HG03196 (cell line): ENCODE measurements around the gene SMPD4.
"Not testable (repeated sequence)": the region's sequence is repeated elsewhere in the genome, so short reads cannot be mapped to it uniquely, and the experiment has no call there.

ENCODE experiments used
- ATAC-seq: cut with Tn5 transposase; IDR thresholded peaks from one replicate; pipeline ENCODE4 v1.9.1; 2021; ENCODE audit not compliant: unreplicated experiment

The SMPD4 gene

DNA sequence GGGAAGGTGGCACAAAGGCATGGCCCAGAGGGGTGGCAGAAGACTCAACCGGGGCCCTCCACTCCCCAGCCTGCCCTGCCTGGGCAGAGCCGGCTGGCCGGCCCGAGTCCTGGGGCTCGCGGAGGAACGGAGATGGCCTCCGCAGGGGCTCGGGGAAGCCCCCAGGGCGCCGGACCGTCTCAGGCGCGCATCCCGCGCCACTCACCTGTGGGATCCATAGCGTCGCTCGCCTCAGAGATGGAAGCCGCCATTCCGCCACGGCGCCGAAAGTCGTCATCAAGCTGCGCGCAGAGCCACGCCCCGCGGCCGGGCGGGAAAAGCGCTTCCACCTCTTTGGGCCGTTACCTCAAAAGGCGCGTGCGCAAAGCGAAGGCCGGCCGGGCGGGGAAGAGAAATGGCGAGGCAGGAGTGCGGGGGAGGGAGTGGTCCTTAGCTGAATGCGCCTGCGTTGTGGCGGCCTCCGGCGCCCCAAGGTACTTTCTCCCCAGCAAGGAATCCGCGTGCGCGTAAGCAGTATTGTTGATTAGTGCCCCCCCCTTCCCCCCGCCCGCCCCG lies at the start of gene SMPD4:
TSS of gene SMPD4 (minus strand) at position 278 of the 555 bp plus-strand sequence. CDS start 5,010 bp downstream, outside the sequence.
- peak; percentile 58 for ATAC-seq

GRCh38 chr2:130230907-130231306 lies 49.5 kb upstream of the SMPD4 start:
- not testable (repeated sequence) for ATAC-seq

DNA sequence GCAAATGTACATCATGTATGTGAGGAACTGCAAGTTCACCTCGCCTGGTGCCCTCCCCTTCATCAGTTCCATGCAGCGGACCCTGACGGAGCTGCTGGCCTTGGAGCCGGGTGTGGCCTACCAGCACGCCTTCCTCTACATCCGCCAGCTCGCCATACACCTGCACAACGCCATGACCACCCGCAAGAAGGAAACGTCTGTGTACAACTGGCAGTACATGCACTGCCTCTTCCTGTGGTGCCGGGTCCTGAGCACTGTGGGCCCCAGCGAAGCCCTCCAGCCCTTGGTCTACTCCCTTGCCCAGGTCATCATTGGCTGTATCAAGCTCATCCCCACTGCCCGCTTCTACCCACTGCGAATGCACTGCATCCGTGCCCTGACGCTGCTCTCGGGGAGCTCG lies 49.0 kb upstream of the SMPD4 start:
- ATAC-seq, result not testable (repeated sequence)

DNA sequence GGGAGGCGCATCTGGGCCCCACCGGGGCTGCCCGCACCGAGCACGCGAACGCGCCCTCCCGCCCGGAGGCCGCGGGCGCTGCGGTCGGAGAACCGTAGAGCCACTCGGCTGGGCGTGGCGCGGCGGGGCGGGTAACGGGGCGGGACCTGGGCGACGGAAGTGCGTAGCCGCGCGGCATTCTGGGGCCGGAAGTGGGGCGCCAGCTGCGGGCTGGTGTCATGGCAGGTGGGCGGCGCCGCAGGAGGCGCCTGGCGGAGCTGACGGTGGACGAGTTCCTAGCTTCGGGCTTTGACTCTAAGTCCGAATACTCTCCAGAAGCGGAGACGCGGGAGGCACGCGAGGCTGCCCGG lies 47.7 kb upstream of the SMPD4 start:
- not testable (repeated sequence) for ATAC-seq

DNA sequence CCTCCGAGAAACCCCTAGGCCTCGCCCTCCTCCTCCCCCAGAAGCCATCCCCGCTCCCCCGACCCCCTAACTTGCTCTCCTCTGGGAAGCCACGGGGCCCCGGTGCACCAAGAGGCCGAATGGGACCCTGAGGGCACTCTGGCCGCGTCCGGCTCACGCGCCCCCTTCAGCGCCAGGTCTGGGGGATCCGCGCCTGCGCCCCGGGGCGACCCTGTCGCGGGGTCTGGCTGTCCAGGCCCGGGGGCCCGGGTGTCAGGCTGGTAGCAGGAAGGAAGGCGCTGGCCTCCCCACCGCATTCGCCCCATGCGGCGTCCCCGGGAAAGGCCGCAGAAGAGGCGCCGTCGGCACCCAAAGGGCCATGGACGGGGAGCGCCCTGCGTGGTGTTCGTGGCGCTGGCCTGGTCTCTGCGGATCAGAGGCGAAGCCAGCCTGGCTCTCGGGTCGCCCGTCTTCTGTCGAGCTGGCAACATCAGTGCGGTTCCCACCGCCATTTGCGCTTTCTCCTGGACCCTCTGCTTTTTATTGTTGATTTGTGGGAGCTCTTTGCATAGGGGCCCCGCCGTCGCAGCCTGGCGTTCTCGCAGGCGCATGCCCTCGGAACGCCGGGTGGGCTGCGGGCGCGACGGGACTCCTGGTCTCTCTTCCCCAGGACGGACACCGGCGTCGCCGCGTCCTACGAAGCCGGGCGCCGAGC lies 47.2 kb upstream of the SMPD4 start:
- ATAC-seq, result not testable (repeated sequence)

- not testable (repeated sequence) for ATAC-seq
Observed at GRCh38 chr2:130228005-130228404, 46.6 kb upstream of the SMPD4 start.

DNA sequence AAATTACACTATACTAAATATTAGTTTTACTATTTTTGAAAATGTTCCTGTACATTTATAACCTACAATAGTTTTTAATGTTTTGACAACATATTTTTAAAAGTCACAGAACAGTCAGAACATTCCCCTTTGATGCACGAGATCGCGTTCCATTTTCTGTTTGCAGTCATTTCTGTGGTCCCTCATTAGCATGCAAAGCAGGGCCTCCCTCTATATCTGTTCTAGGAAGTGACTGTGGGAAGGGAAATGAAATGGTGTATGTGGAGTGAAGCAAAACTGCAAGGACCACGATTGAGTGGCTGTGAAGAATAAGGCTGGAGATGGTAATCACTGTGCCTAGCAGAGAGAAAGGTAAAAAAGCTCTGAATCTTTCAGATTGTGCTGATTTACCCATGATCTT lies 41.1 kb upstream of the SMPD4 start:
- ATAC-seq, result not testable (repeated sequence)

GRCh38 chr2:130220505-130220904 lies 39.1 kb upstream of the SMPD4 start:
- ATAC-seq, result not testable (repeated sequence)

- not testable (repeated sequence) for ATAC-seq
Observed at GRCh38 chr2:130219147-130219546, 37.7 kb upstream of the SMPD4 start.

- not testable (repeated sequence) for ATAC-seq
Observed at GRCh38 chr2:130207051-130207450, 25.6 kb upstream of the SMPD4 start.

DNA sequence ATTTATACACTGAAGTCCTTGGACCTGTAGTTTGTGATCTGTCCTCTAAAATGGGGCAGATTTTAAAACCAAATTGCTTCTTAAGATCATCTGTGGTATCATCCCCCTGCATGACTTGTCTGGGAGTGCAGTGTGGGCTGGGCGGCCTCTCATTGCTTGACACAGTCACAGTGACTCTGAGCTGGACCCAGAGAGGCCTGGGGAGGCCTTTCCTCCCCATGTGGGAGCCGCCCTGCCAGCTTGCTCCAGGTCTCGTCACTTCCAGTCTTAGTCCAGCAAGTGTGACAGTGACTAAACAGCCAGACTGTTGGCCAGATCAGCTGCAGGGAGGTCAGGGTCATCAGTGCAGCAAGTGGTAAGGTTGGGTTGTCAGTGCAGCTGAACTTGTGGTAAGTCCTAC lies 21.7 kb upstream of the SMPD4 start:
- not testable (repeated sequence) for ATAC-seq

DNA sequence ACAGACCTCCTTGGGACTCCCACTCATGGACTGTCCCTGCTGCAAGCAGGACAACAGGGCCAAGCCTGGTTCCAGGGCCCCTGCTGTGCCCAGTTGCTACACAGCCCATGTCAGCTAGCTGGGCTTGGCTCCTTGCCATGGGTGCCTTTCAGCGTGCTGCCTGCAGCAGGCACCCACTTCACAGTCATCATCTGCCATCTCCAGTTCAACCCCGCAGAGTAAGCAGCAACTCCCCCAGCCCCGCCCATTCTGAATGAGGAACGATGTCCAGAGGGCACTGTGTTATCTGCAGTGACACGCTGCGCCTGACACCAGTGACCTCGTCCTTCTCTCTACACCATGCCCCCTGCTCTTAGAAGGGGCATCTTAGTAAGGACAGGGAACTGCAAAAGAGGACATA lies 21.1 kb upstream of the SMPD4 start:
- ATAC-seq, result not testable (repeated sequence)

DNA sequence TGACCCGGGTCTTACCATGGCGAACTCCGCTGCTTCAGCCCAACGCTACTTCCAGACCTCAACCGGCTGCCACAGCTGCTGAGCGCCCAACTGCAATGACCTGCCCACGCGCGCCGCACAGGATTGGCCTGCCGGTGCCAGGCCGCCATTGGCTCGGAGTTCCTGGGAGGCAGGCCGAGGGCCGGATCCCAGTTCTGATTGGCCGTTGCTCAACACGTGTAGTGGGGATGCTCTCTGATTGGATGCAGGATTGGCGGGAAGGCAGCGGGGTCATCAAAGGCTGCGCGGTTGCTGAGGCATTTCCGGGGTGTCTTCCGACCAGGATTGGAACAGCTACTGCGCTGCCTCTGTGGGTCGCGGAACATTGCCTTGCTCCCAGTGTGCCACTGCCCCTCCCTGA lies 16.9 kb upstream of the SMPD4 start, which contains the start of gene TUBA3E:
TSS of gene TUBA3E (minus strand) at position 97 of the 400 bp plus-strand sequence. CDS start at position 18, 79 bp downstream.
- ATAC-seq, result no peak

DNA sequence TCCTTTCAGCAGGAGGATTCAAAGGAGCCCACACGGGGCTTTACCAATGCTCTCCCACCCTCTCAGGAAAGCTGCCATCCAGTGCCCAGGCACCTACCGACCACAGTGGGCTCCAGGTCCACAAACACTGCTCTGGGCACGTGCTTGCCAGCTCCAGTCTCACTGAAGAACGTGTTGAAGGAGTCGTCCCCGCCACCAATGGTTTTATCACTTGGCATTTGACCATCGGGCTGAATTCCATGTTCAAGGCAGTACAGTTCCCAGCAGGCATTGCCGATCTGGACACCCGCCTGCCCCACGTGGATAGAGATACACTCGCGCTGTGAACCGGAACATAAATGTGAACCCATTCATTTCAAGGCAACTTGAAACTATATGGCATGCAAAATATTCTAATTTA lies 14.7 kb upstream of the SMPD4 start:
- not testable (repeated sequence) for ATAC-seq

GRCh38 chr2:130195089-130195635 lies 13.8 kb upstream of the SMPD4 start:
- not testable (repeated sequence) for ATAC-seq

DNA sequence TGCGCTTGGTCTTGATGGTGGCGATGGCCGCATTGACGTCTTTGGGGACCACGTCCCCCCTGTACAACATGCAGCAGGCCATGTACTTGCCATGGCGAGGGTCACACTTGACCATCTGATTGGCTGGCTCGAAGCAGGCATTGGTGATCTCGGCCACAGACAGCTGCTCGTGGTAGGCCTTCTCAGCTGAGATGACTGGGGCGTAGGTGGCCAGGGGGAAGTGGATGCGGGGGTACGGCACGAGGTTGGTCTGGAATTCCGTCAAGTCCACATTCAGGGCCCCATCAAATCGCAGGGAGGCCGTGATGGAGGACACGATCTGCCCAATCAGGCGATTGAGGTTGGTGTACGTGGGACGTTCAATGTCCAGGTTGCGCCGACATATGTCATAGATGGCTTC lies 12.4 kb upstream of the SMPD4 start:
- ATAC-seq, result not testable (repeated sequence)

GRCh38 chr2:130192451-130192850 lies 11.0 kb upstream of the SMPD4 start:
- ATAC-seq, result not testable (repeated sequence)

DNA sequence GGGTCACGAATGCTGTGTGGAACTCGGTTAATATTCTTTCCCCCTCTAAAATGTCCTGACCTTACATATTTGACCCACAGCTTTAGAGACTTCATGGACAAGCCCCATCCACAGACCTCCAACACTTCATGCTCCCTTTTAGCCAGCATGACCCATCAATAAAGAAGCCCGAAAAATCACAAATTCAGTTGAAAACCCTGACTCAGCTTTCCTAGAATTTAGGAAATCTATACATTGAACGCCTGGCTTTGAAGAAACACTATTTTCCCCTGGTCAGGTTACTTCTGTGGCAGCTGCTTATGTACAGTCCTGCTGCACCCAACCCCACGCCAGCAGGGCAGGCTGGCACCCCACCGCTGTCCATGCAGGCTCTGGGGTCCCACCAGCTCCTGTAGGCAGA lies 9.9 kb upstream of the SMPD4 start:
- not testable (repeated sequence) for ATAC-seq

GRCh38 chr2:130190237-130190636 lies 8.8 kb upstream of the SMPD4 start:
- ATAC-seq, result no peak

DNA sequence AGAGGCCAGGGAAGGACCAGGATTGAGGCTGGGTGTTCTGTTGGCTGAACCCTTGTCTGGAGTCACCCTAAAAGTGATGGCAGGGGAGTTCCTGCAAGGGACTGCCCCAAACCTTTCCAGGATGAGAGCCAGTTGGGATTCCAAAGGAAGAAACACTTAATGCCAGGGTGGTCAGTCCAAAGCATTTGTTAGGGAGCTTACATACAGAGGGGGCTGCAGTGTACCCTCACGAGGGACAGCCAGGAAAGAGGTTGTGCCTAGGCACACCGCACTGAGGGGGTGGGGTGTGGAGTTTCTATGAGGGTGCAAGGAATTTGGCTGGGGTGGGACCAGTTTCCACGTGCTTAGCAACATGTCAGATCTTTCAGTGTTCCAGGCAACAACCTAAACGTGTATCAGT lies 7.6 kb upstream of the SMPD4 start:
- not testable (repeated sequence) for ATAC-seq

GRCh38 chr2:130187859-130188792 lies 6.7 kb upstream of the SMPD4 start:
- ATAC-seq, result not testable (repeated sequence)
